Measurements from ENCODE around the gene SARNP.

The SARNP gene

GRCh38 chr12:55742719-55743405 is 74.7 kb downstream of the SARNP start, which contains the start of gene GDF11:
GDF11 (plus strand) TSS chr12:55743122; CDS start chr12:55743317, 195 bp downstream.
- peak in 1 of 2 donors; percentile 58 for DNase-seq (ENCODE audit: low read depth in 2 of 2)

GRCh38 chr12:55741931-55742680 is 75.4 kb downstream of the SARNP start:
- DNase-seq (ENCODE audit: low read depth in 2 of 2), result no peak

- no peak for DNase-seq (ENCODE audit: low read depth in 2 of 2)
Observed at GRCh38 chr12:55739025-55739378, 78.5 kb downstream of the SARNP start.

- peak in 1 of 2 donors; percentile 56 for DNase-seq (ENCODE audit: low read depth in 2 of 2)
Observed at GRCh38 chr12:55738123-55739024, 79.2 kb downstream of the SARNP start.

GRCh38 chr12:55737581-55738122 is 79.9 kb downstream of the SARNP start:
- DNase-seq (ENCODE audit: low read depth in 2 of 2), result no peak

GRCh38 chr12:55736780-55737580 is 80.5 kb downstream of the SARNP start:
- DNase-seq (ENCODE audit: low read depth in 2 of 2), result no peak

- no peak for DNase-seq (ENCODE audit: low read depth in 2 of 2)
Observed at GRCh38 chr12:55736076-55736475, 81.4 kb downstream of the SARNP start.

- DNase-seq (ENCODE audit: low read depth in 2 of 2), result no peak
Observed at GRCh38 chr12:55734595-55734994, 82.9 kb downstream of the SARNP start.

GRCh38 chr12:55733858-55734257 is 83.7 kb downstream of the SARNP start:
- DNase-seq (ENCODE audit: low read depth in 2 of 2), result no peak

- DNase-seq (ENCODE audit: low read depth in 2 of 2), result no peak
Observed at GRCh38 chr12:55733021-55733555, 84.4 kb downstream of the SARNP start.

GRCh38 chr12:55732288-55732687 is 85.2 kb downstream of the SARNP start:
- DNase-seq (ENCODE audit: low read depth in 2 of 2), result no peak

- DNase-seq (ENCODE audit: low read depth in 2 of 2), result no peak
Observed at GRCh38 chr12:55729819-55730818, 87.4 kb downstream of the SARNP start.

- peak in 1 of 2 donors; percentile 39 for DNase-seq (ENCODE audit: low read depth in 2 of 2)
Observed at GRCh38 chr12:55728939-55729818, 88.3 kb downstream of the SARNP start, which contains the start of gene CD63. CD63 (minus strand) TSS chr12:55729009; CDS start chr12:55728341, 668 bp downstream.

- DNase-seq (ENCODE audit: low read depth in 2 of 2), result no peak
Observed at GRCh38 chr12:55728186-55728938, 89.2 kb downstream of the SARNP start.

GRCh38 chr12:55727643-55728185 is 89.8 kb downstream of the SARNP start:
- no peak for DNase-seq (ENCODE audit: low read depth in 2 of 2)

GRCh38 chr12:55726971-55727370 is 90.6 kb downstream of the SARNP start:
- DNase-seq (ENCODE audit: low read depth in 2 of 2), result no peak

GRCh38 chr12:55725556-55725955 is 92.0 kb downstream of the SARNP start:
- no peak for DNase-seq (ENCODE audit: low read depth in 2 of 2)

Measured in stimulated activated CD8-positive, alpha-beta memory T cell treated with anti-CD3 and anti-CD28 coated beads, Interleukin-2, amount 100 ng/mL, for 1 hour (primary cell).